ENCODE results near the gene ATRIP.

DNA sequence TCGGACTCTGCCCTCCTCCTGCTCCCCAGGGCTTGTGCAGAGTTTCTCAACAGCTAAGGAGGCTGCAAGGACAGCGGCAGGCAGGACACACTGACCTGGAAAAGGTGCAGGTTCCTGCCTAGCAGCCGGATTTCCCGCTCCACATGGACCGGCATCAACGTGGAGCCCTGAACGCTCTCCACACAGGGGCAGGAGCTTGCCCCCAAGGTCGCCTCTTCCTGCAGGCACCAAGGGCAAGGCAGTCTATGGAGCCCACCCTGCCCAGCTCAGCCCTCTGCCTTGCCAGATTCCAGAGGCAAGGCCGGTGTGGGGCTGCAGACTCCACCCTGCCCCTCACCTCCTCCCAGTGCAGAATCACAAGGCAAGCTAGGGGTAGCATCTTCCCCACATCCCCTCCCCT, 27.4 kb upstream of the ATRIP start:
- TF ChIP-seq, protein P1, sequence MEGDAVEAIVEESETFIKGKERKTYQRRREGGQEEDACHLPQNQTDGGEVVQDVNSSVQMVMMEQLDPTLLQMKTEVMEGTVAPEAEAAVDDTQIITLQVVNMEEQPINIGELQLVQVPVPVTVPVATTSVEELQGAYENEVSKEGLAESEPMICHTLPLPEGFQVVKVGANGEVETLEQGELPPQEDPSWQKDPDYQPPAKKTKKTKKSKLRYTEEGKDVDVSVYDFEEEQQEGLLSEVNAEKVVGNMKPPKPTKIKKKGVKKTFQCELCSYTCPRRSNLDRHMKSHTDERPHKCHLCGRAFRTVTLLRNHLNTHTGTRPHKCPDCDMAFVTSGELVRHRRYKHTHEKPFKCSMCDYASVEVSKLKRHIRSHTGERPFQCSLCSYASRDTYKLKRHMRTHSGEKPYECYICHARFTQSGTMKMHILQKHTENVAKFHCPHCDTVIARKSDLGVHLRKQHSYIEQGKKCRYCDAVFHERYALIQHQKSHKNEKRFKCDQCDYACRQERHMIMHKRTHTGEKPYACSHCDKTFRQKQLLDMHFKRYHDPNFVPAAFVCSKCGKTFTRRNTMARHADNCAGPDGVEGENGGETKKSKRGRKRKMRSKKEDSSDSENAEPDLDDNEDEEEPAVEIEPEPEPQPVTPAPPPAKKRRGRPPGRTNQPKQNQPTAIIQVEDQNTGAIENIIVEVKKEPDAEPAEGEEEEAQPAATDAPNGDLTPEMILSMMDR (IDR thresholded peaks at IDR 0.05) = no peak
- no peak for TF ChIP-seq POLR2A (IDR thresholded peaks at IDR 0.05)

All from uterus (tissue), 2 donors.